IMR-90 (cell line): ENCODE data around the gene ANXA7. TPM values are rescaled to one million over a fixed set of nuclear protein-coding genes. Genes with fewer than 3 reads are reported as not detected.

Source experiments
- ATAC-seq: fragments of 200-7000 bp; cut with Tn5 transposase; 2 replicates; pipeline ENCODE4 v1.9.1; 2020; ENCODE audit warnings: low read depth, mild to moderate bottlenecking, moderate library complexity
- BruUV-seq: library from RNA; stranded (reverse); fragments of 400-500 nt; replicated peaks from 2 replicates; lab custom pipeline; 2021; lab: Mats Ljungman, UMichigan
- CTCF ChIA-PET: fragments of 300-600 bp; formaldehyde crosslinking; extraction: SDS; loops from one replicate; lab custom pipeline; 2021; ENCODE audit warnings: antibody characterized with exemption; lab: Yijun Ruan, JAX
- POLR2A ChIA-PET: fragments of 300-600 bp; sonication (Branson Sonifier 250); formaldehyde crosslinking; loops from one replicate; lab custom pipeline; 2022; ENCODE audit warnings: antibody characterized with exemption; ENCODE audit not compliant: unreplicated experiment; lab: Charles Lee
- DNase-seq: peaks from one replicate; pipeline ENCODE4 v3.0.0; 2013
- H2AFZ ChIP-seq: replicated peaks from 2 replicates; pipeline ENCODE3; 2013; ENCODE audit warnings: low read length, mild to moderate bottlenecking; ENCODE audit not compliant: poor library complexity
- H2AK5ac ChIP-seq: 2 replicates; pipeline ENCODE4 v1.6.1; 2013; ENCODE audit warnings: low read depth, low read length, inconsistent platforms
- H2AK9ac ChIP-seq: replicated peaks from 2 replicates; pipeline ENCODE3; 2013; ENCODE audit warnings: mild to moderate bottlenecking, low read depth, low read length, moderate library complexity; ENCODE audit not compliant: poor library complexity
- H2BK120ac ChIP-seq: 2 replicates; pipeline ENCODE4 v1.6.1; 2013; ENCODE audit warnings: low read depth, low read length, inconsistent platforms
- H2BK15ac ChIP-seq: 3 replicates; pipeline ENCODE4 v1.6.1; 2013; ENCODE audit warnings: low read depth, low read length, inconsistent platforms
- H2BK20ac ChIP-seq: 2 replicates; pipeline ENCODE4 v1.6.1; 2013; ENCODE audit warnings: low read depth, mild to moderate bottlenecking, inconsistent platforms, low read length, moderate library complexity
- H2BK5ac ChIP-seq: 2 replicates; pipeline ENCODE4 v1.6.1; 2013; ENCODE audit warnings: mild to moderate bottlenecking, low read depth, low read length, inconsistent platforms; ENCODE audit not compliant: poor library complexity, severe bottlenecking
- H3K14ac ChIP-seq: replicated peaks from 2 replicates; pipeline ENCODE4 v1.6.1; 2013; ENCODE audit warnings: low read depth, low read length, inconsistent platforms
- H3K18ac ChIP-seq: 2 replicates; pipeline ENCODE4 v1.6.1; 2013; ENCODE audit warnings: low read depth, low read length, control low read depth
- H3K23ac ChIP-seq: 2 replicates; pipeline ENCODE4 v1.6.1; 2013; ENCODE audit warnings: low read depth, low read length, inconsistent platforms
- H3K27ac ChIP-seq: 2 replicates; pipeline ENCODE4 v1.5.1; 2013; ENCODE audit warnings: mild to moderate bottlenecking, control low read depth, low read length; ENCODE audit not compliant: insufficient read depth
- H3K27me3 ChIP-seq: 2 replicates; pipeline ENCODE4 v1.6.1; 2013; ENCODE audit warnings: low read length; ENCODE audit not compliant: control insufficient read depth, insufficient read depth
- H3K36me3 ChIP-seq: 2 replicates; pipeline ENCODE4 v1.6.1; 2013; ENCODE audit warnings: low read length, mixed read lengths; ENCODE audit not compliant: control insufficient read depth, insufficient read depth
- H3K4ac ChIP-seq: 2 replicates; pipeline ENCODE4 v1.6.1; 2013; ENCODE audit warnings: low read depth, low read length, inconsistent platforms
- H3K4me1 ChIP-seq: 2 replicates; pipeline ENCODE4 v1.6.1; 2013; ENCODE audit warnings: low read length, mixed read lengths; ENCODE audit not compliant: control insufficient read depth, insufficient read depth
- H3K4me2 ChIP-seq: 2 replicates; pipeline ENCODE4 v1.6.1; 2013; ENCODE audit warnings: low read depth, mild to moderate bottlenecking, control low read depth, low read length, moderate library complexity
- H3K4me3 ChIP-seq: 2 replicates; pipeline ENCODE4 v1.5.1; 2013; ENCODE audit warnings: low read depth, mild to moderate bottlenecking, control low read depth, low read length, moderate library complexity; ENCODE audit not compliant: insufficient read depth
- H3K56ac ChIP-seq: 2 replicates; pipeline ENCODE4 v1.6.1; 2013; ENCODE audit warnings: low read length, inconsistent platforms; ENCODE audit not compliant: insufficient read depth; ENCODE audit errors: extremely low read depth
- H3K79me1 ChIP-seq, 2 experiments: 2 replicates each; pipeline ENCODE4 v1.6.1; 2013; ENCODE audit warnings: low read length in 2 of 2, inconsistent platforms in 1 of 2, low read depth in 1 of 2
- H3K9ac ChIP-seq: 2 replicates; pipeline ENCODE4 v1.6.1; 2013; ENCODE audit warnings: low read depth, low read length, control low read depth
- H3K9me1 ChIP-seq: 2 replicates; pipeline ENCODE4 v1.6.1; 2013; ENCODE audit warnings: low read length, inconsistent platforms; ENCODE audit not compliant: insufficient read depth
- H3K9me3 ChIP-seq: 2 replicates; pipeline ENCODE4 v1.6.1; 2013; ENCODE audit warnings: low read length; ENCODE audit not compliant: control insufficient read depth, insufficient read depth
- H4K20me1 ChIP-seq: 2 replicates; pipeline ENCODE4 v1.6.1; 2013; ENCODE audit warnings: low read length, inconsistent platforms; ENCODE audit not compliant: insufficient read depth
- H4K5ac ChIP-seq: 2 replicates; pipeline ENCODE4 v1.6.1; 2013; ENCODE audit warnings: mild to moderate bottlenecking, low read depth, low read length, control low read depth
- H4K8ac ChIP-seq, 2 experiments: 2 replicates each; pipeline ENCODE4 v1.6.1; 2013; ENCODE audit warnings: low read depth in 2 of 2, low read length in 2 of 2, control low read depth in 1 of 2, inconsistent platforms in 1 of 2
- H4K91ac ChIP-seq: 2 replicates; pipeline ENCODE4 v1.6.1; 2013; ENCODE audit warnings: low read depth, low read length, inconsistent platforms; ENCODE audit not compliant: insufficient read depth
- CEBPB ChIP-seq: IDR thresholded peaks from 2 replicates; pipeline ENCODE4 v1.6.1; 2012; ENCODE audit warnings: low read depth, low read length, improper control_type of control experiment
- POLR2A ChIP-seq: IDR thresholded peaks from 2 replicates; pipeline ENCODE4 v1.6.1; 2012; ENCODE audit warnings: mild to moderate bottlenecking, low read depth, low read length
- WGBS, 2 experiments: methylation state at CpG; one replicate each; pipeline versions ENCODE4 v1.1.5 to v1.1.7; 2013; ENCODE audit warnings: missing lambda C conversion rate in 2 of 2; ENCODE audit not compliant: insufficient read length in 1 of 2; ENCODE audit errors: extremely low coverage in 2 of 2; 5-methylcytosine and 5-hydroxymethylcytosine counted together
- dilution Hi-C: fragments of 300-500 bp; cut with HindIII; formaldehyde crosslinking; loops from one replicate; pipeline ENCODE4 v1.14.3; 2018; ENCODE audit warnings: low sequenced_read_pairs; ENCODE audit not compliant: unreplicated experiment
- in situ Hi-C: fragments of 300-500 bp; cut with MboI; formaldehyde crosslinking; loops from 3 replicates; pipeline ENCODE4 v1.14.3; 2019; ENCODE audit warnings: low sequenced_read_pairs, inconsistent platforms, mixed read lengths
- intact Hi-C: fragments of 100-400 bp; cut with micrococcal nuclease; formaldehyde crosslinking; loops from 2 replicates; pipeline ENCODE4 v1.10.0; 2022
- polyA plus RNA-seq, 3 experiments: library from polyadenylated mRNA; depleted of rRNA; stranded (reverse); fragments of >200 nt; gene quantifications; 2 replicates each; pipeline ENCODE4 v1.2.3, GENCODE V29; 2012; ENCODE audit warnings: low replicate concordance in 1 of 3
- total RNA-seq: library from RNA; depleted of rRNA; stranded (reverse); fragments of >200 nt; gene quantifications from 2 replicates; pipeline ENCODE4 v1.2.3, GENCODE V29; 2012

ANXA7 gene
- total and polyA plus RNA-seq, 2 of the 4 experiments (the other 2 are of a cell fraction): 77.4 to 120 TPM

DNA sequence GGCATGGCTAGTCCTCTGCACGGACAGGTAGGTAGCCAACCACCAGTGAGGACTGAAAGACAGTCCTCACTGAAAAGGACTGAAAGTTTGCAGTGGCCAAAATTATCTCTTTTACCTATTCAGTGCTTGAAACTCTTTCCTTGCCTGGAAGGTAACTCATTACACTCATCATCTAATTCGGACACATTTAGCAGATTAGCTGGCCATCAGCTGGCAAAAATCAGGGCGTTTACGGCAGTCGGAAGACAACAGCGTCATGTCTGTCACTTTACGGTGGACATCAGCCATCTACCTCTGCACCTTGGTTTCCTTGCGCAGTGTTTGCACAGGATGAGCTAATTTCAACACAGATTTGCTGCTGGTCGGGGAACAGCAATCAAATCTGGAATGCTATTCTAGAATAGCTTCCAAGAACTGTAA lies 740 bp downstream of the ANXA7 start:
- Histone ChIP-seq H3K4me2 (peak overlapping the region; percentile 72), H3K4me1 (no peaks in the 10 kb centered on the region), H3K23ac (peak overlapping the region; percentile 57), H2BK120ac (0 out of 2 replicates have a peak overlapping the region, but pooled peaks have one; percentile 49), H3K18ac (no peak overlapping the region), H3K36me3 (no peaks in the 10 kb centered on the region), H3K14ac (peak overlapping the region; percentile 11), H3K9me1 (peaks cover 3% of the 10 kb centered on the region; the same call in 1 of the 2 replicates), H2BK15ac (0 out of 3 replicates have a peak overlapping the region, but pooled peaks have one; percentile 0), H3K79me1 (peaks cover 13 to 32% of the 10 kb centered on the region in 2 experiments), H4K20me1 (peaks cover 19% of the 10 kb centered on the region), H3K4me3 (peak overlapping the region; percentile 85), H3K27ac (peak overlapping the region; percentile 85), H4K8ac (peak overlapping the region; percentile 1 to 94; a peak in 3 of 4 replicates), H3K56ac (peak overlapping the region; percentile 24; the same call in 1 of the 2 replicates), H2AFZ (peak overlapping the region; percentile 98), H3K9ac (peak overlapping the region; percentile 75), H3K4ac (peak overlapping the region; percentile 43), H4K5ac (no peak overlapping the region), H2BK20ac (no peak overlapping the region), H2AK5ac (peak overlapping the region; percentile 17; the same call in 1 of the 2 replicates), H2BK5ac (peak overlapping the region; percentile 76), H2AK9ac (peak overlapping the region; percentile 50), H3K9me3 (no peaks in the 10 kb centered on the region), H4K91ac (peak overlapping the region; percentile 46), H3K27me3 (no peaks in the 10 kb centered on the region)
- CTCF ChIA-PET: no interaction called here
- BruUV-seq: no TSS peak
- WGBS, 2 experiments: 23% methylated on average over 8 of the region's 9 CpGs; no CpG with 5 or more reads in 1 of the 2 experiments
- ATAC-seq (no peak), DNase-seq (no peak)
- intact Hi-C loops (loop anchor here (10.0 kb wide), 1 partner anchor 232 kb away; the partner anchor contains the start of gene MYOZ1), dilution Hi-C loops (no loop called here), in situ Hi-C loops (no loop called here)
- POLR2A ChIA-PET: no interaction called here
- TF ChIP-seq POLR2A: no peak
- 0 out of 2 replicates have a peak, but pooled peaks have one; percentile 9 for TF ChIP-seq CEBPB
